Measurements from ENCODE around the gene ADCK2.
"Not testable (repeated sequence)": the region's sequence is repeated elsewhere in the genome, so short reads cannot be mapped to it uniquely, and the experiment has no call there.

ADCK2 gene

GRCh38 chr7:140696680-140697446 is 24.1 kb downstream of the ADCK2 start, which contains the start of gene NDUFB2:
Gene NDUFB2, plus strand, starts transcription at chr7:140696708. Its CDS starts 37 bp downstream, at chr7:140696745.
- DNase-seq, result peak; percentile 64

DNA sequence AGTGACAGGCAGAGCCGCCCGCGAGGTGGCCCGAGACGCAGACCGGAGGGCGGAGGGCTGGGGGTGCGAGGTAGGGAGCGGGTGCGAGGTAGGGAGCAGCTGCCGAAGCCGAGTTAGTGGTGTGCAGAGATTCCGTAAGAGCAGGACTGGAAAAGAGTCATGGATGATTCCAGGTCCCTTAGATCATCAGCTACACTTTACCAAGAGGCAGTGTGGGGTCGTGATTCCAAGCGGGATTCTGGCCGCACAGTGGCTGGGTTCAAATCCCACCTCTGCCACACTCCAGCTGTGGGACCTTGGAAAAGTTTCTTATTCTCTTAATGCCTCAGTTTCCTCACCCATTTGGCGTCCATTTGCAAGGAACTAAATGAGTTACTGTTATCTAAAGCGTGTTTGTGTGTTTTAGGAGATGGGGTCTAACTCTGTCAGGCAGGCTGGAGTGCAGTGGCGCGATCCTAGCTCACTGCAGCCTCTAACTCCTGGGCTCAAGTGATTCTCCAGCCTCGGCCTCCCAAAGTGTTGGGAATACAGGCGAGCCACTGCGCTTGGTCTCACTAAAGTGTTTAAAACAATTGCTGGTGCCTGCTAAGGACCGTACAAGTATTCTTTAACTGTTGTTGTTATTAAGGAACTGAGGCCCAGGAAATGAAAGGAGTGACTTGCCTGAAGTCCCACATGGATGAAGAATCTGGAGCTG is 24.9 kb downstream of the ADCK2 start:
- no peak for DNase-seq

DNA sequence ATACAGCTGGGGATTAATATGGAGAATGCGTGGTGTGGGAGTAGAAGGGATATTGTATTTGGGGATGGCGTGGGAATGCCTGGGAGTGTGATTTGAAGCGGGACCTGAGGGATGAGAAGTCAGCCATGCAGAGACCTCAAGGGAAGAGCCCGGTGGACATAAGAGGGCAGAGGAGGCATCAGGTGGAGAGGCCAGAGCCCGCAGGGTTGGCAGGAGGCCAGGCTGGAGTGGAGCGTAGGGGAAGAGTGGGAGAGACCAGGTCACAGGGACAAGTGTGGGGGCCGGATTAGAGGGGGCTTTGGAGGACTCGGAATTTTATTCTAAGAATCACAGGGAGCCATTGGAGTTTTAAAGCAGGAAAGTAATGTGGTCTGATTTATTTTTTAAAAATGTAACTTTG is 25.7 kb downstream of the ADCK2 start:
- DNase-seq, result no peak

GRCh38 chr7:140702774-140703173 is 30.0 kb downstream of the ADCK2 start:
- no peak for DNase-seq

DNA sequence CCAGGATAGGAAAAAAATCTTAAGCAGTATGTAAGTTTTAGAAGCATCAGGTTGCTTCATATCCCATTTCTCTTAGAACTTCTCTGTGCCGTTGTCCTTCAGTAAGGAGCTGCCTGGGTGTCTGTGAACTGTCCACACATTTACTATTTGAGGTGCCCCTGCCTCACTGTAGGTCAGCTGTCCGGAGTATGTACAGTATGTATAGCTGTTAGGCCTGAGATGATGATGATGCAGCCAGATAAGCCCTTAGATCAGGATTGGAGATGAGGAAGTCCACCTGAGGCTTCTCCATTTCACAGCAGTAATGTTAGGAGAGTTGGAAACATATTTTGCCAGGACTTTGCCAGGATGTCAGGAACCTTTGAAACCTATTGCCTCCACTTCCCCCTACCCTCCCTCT is 31.5 kb downstream of the ADCK2 start:
- DNase-seq, result no peak

- DNase-seq, result no peak
Measured at GRCh38 chr7:140707132-140707531, 34.4 kb downstream of the ADCK2 start.

- not testable (repeated sequence) for DNase-seq
Measured at GRCh38 chr7:140708764-140709163, 36.0 kb downstream of the ADCK2 start.

- DNase-seq, result not testable (repeated sequence)
Measured at GRCh38 chr7:140712392-140712791, 39.6 kb downstream of the ADCK2 start.

DNA sequence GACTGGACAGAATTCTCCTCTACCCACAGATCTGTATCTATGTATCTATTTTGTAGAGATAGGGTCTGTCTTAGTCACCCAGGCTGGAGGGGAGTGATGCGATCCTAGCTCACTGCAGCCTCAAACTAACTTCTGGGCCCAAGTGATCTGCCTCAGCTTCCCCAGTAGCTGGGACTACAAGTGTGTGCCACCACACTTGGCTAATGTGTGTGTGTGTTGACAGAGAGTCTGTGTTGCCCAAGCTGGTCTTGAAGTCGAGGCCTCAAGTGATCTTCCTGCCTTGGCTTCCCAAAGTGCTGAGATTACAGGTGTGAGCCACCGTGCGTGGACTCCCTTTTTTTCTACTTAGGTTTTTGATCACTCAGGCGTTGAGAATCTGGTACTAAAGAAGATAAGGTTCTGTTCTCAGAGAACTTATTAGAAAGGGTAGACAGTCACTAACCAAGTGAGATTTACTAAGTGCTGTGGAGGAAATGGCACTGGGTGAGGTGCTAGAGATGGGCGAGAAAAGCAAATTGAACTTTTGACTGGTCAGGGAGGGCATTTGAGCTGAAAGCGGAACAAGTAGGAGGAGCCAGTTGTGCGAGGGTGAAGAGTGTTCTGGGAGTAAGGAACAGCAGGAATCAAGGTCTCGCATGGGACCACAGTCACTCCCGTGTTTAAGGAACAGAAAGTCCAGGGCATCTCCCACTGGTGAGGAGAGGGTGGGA is 41.7 kb downstream of the ADCK2 start:
- DNase-seq, result no peak

- DNase-seq, result no peak
Measured at GRCh38 chr7:140719721-140720120, 47.0 kb downstream of the ADCK2 start.

DNA sequence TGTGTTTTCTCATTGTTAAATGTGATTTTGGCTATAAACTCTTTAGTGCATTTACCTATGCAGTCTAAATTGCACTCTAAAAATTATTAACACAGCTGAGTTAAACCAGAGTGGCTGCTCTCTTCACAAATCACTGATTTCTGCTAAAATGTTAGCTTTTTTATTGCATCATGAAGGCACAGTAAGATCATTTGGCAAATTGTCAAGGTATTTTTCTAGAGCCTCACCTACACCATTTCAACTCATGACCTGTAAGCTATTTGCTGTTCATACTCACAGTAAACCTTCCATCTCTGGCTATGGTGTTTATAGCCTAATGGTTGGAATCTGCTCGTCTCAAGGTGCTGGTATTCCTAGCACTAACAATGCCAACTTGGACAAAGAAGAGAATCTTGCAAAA is 49.5 kb downstream of the ADCK2 start:
- no peak for DNase-seq

GRCh38 chr7:140723006-140723405 is 50.3 kb downstream of the ADCK2 start:
- peak; percentile 16 for DNase-seq

- DNase-seq, result no peak
Measured at GRCh38 chr7:140723574-140723973, 50.8 kb downstream of the ADCK2 start.

- no peak for DNase-seq
Measured at GRCh38 chr7:140724706-140725105, 52.0 kb downstream of the ADCK2 start.

GRCh38 chr7:140726281-140726680 is 53.5 kb downstream of the ADCK2 start:
- no peak for DNase-seq

- DNase-seq, result no peak
Measured at GRCh38 chr7:140732416-140732815, 59.7 kb downstream of the ADCK2 start.

DNA sequence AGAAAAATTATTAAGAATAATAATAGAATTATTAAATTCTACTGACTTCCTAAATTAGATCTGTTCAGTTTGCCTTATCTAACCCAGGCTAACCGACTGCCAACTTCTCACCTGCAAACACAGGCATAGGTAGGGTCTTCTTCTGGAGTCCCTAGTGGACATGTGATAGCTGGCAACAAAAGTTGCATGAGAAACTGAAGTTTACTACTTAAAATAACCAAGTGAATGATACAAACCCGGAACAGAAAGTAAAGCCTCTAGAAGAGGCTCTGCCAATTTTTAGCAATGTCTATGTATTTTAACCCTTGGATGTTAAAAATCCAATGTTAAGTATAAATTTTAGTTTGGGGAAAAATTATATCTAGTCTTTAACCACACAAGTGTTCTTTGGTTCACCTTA is 61.4 kb downstream of the ADCK2 start:
- DNase-seq, result no peak

GRCh38 chr7:140734729-140735128 is 62.0 kb downstream of the ADCK2 start:
- no peak for DNase-seq

DNA sequence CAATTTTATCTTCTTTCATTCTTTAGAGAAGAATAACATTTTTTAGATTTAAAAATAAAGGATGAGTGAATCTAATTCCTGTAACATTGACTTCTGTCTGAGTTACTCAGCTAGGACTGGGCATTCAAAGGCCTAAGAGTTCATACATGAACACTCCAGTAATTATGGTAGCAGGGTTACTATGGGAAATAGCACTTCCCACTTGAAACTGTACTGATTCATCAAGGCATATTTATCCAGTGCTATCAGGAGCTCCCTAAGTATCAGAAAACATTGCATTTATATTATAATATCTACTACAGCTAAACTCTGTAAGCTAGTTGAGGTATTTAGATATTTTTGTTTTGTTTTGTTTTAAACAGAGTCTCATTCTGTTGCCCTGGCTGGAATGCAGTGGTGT is 65.5 kb downstream of the ADCK2 start:
- DNase-seq, result no peak

- not testable (repeated sequence) for DNase-seq
Measured at GRCh38 chr7:140743255-140743654, 70.5 kb downstream of the ADCK2 start.

GRCh38 chr7:140744005-140744404 is 71.3 kb downstream of the ADCK2 start:
- no peak for DNase-seq

All from effector CD4-positive, alpha-beta T cell (primary cell).